ENCODE measurements around the gene ZNF385D. TPM values are rescaled to one million over a fixed set of nuclear protein-coding genes. Genes with fewer than 3 reads are reported as not detected.
"Not testable (repeated sequence)": the region's sequence is repeated elsewhere in the genome, so short reads cannot be mapped to it uniquely, and the experiment has no call there.

ZNF385D gene
- total RNA-seq, 3 donors from 2014 or later: 3.2 to 4.3 (median 3.8) TPM

GRCh38 chr3:21392526-21392925, 358.5 kb downstream of the ZNF385D start:
- no peak overlapping the region for H3K4me3 ChIP-seq
- no peak for DNase-seq (ENCODE audit: low spot score in 2 of 2)
- H3K4me1 ChIP-seq: no peaks in the 10 kb centered on the region
- H3K27me3 ChIP-seq: no peaks in the 10 kb centered on the region
- TF ChIP-seq POLR2AphosphoS5 (IDR thresholded peaks at IDR 0.05): no peak
- TF ChIP-seq POLR2A (IDR thresholded peaks at IDR 0.05): no peak
- no peak for TF ChIP-seq CTCF (IDR thresholded peaks at IDR 0.05)
- intact Hi-C loops (cut with DNase I; ENCODE audit: low total_unique reads): no loop called here
- H3K36me3 ChIP-seq: no peaks in the 10 kb centered on the region
- H3K9me3 ChIP-seq: no peaks in the 10 kb centered on the region
- H3K27ac ChIP-seq: no peak overlapping the region

GRCh38 chr3:21390856-21391255, 360.2 kb downstream of the ZNF385D start:
- DNase-seq (ENCODE audit: low spot score in 2 of 2): no peak
- H3K27me3 ChIP-seq: no peaks in the 10 kb centered on the region
- no peak overlapping the region for H3K27ac ChIP-seq
- H3K4me1 ChIP-seq: no peaks in the 10 kb centered on the region
- no peaks in the 10 kb centered on the region for H3K36me3 ChIP-seq
- intact Hi-C loops (cut with DNase I; ENCODE audit: low total_unique reads): no loop called here
- TF ChIP-seq POLR2AphosphoS5 (IDR thresholded peaks at IDR 0.05): no peak
- TF ChIP-seq CTCF (IDR thresholded peaks at IDR 0.05): no peak
- no peak for TF ChIP-seq POLR2A (IDR thresholded peaks at IDR 0.05)
- no peak overlapping the region for H3K4me3 ChIP-seq
- H3K9me3 ChIP-seq: no peaks in the 10 kb centered on the region

GRCh38 chr3:21390136-21390535, 360.9 kb downstream of the ZNF385D start:
- Histone ChIP-seq H3K4me1 (no peaks in the 10 kb centered on the region), H3K27me3 (no peaks in the 10 kb centered on the region), H3K36me3 (no peaks in the 10 kb centered on the region), H3K27ac (peak overlapping the region in 1 of 2 donors; percentile 7), H3K9me3 (no peaks in the 10 kb centered on the region), H3K4me3 (no peak overlapping the region)
- TF ChIP-seq POLR2A (IDR thresholded peaks at IDR 0.05) (no peak), CTCF (IDR thresholded peaks at IDR 0.05) (no peak), POLR2AphosphoS5 (IDR thresholded peaks at IDR 0.05) (no peak)
- intact Hi-C loops (cut with DNase I; ENCODE audit: low total_unique reads): no loop called here
- DNase-seq (ENCODE audit: low spot score in 2 of 2): no peak

- H3K27me3 ChIP-seq; H3K4me1 ChIP-seq; DNase-seq (ENCODE audit: low spot score in 2 of 2); H3K4me3 ChIP-seq; H3K36me3 ChIP-seq; H3K9me3 ChIP-seq; H3K27ac ChIP-seq; intact Hi-C loops (cut with DNase I; ENCODE audit: low total_unique reads): not testable (repeated sequence)
These were observed 363.7 kb downstream of the ZNF385D start for GRCh38 chr3:21387142-21387826.

- intact Hi-C loops (cut with DNase I; ENCODE audit: low total_unique reads); H3K4me1 ChIP-seq; H3K27me3 ChIP-seq; H3K9me3 ChIP-seq; H3K27ac ChIP-seq; DNase-seq (ENCODE audit: low spot score in 2 of 2); H3K36me3 ChIP-seq; H3K4me3 ChIP-seq: not testable (repeated sequence)
These were observed 373.0 kb downstream of the ZNF385D start for GRCh38 chr3:21378036-21378435.

- DNase-seq (ENCODE audit: low spot score in 2 of 2): no peak
- Histone ChIP-seq H3K4me1 (no peaks in the 10 kb centered on the region), H3K27ac (no peak overlapping the region), H3K9me3 (no peaks in the 10 kb centered on the region), H3K27me3 (no peaks in the 10 kb centered on the region), H3K36me3 (no peaks in the 10 kb centered on the region), H3K4me3 (no peak overlapping the region)
- TF ChIP-seq CTCF (IDR thresholded peaks at IDR 0.05) (no peak), POLR2A (IDR thresholded peaks at IDR 0.05) (no peak), POLR2AphosphoS5 (IDR thresholded peaks at IDR 0.05) (no peak)
- intact Hi-C loops (cut with DNase I; ENCODE audit: low total_unique reads): no loop called here
These were observed 373.8 kb downstream of the ZNF385D start for GRCh38 chr3:21377071-21377769.
